Neutrophil (primary cell): ENCODE results near the gene PIP5K1B.

Experiments
- H3K27ac ChIP-seq: fragments of 200-600 bp; sonication (generic); 2 replicates; pipeline ENCODE4 v1.5.1; 2016; ENCODE audit warnings: mild to moderate bottlenecking, moderate library complexity
- H3K27me3 ChIP-seq: fragments of 200-600 bp; sonication (generic); 2 replicates; pipeline ENCODE4 v1.6.0; 2016; ENCODE audit warnings: mild to moderate bottlenecking
- H3K36me3 ChIP-seq: fragments of 200-600 bp; sonication (generic); 2 replicates; pipeline ENCODE4 v1.5.1; 2017
- H3K4me1 ChIP-seq, 2 experiments: fragments of 200-600 bp in 1 of 2; sonication (generic) in 1 of 2; 1 replicate in 1 of 2; 2 replicates in 1 of 2; pipeline versions ENCODE4 v1.5.1 to v1.6.1; 2013 to 2016; ENCODE audit warnings: low read depth in 1 of 2, low read length in 1 of 2, mild to moderate bottlenecking in 1 of 2, moderate library complexity in 1 of 2; ENCODE audit not compliant: control insufficient read depth in 1 of 2, insufficient read depth in 1 of 2
- H3K4me3 ChIP-seq, 2 experiments: fragments of 200-600 bp in 1 of 2; sonication (generic) in 1 of 2; 1 replicate in 1 of 2; 2 replicates in 1 of 2; pipeline ENCODE4 v1.5.1; 2013 to 2016; ENCODE audit warnings: low read depth in 1 of 2, low read length in 1 of 2, mild to moderate bottlenecking in 1 of 2, moderate library complexity in 1 of 2
- H3K9me3 ChIP-seq: fragments of 200-600 bp; sonication (generic); 2 replicates; pipeline ENCODE4 v1.5.1; 2016
- CTCF ChIP-seq: fragments of 200-600 bp; sonication (generic); IDR thresholded peaks from 2 replicates; pipeline ENCODE4 v1.5.1; 2016; ENCODE audit warnings: antibody characterized with exemption

The PIP5K1B gene

GRCh38 chr9:68704814-68705530 is at the start of gene PIP5K1B:
PIP5K1B (plus strand) TSS chr9:68705240; CDS start chr9:68822615, 117,375 bp downstream.
- no peaks in the 10 kb centered on the region for H3K36me3 ChIP-seq
- H3K27me3 ChIP-seq, result no peaks in the 10 kb centered on the region
- H3K9me3 ChIP-seq, result no peaks in the 10 kb centered on the region
- H3K4me1 ChIP-seq, result peaks cover 22 to 26% of the 10 kb centered on the region in 2 experiments
- peak within 1 kb of the TSS; percentile 91 for H3K27ac ChIP-seq
- peak within 1 kb of the TSS; percentile 88 for H3K4me3 ChIP-seq
- TF ChIP-seq CTCF, result no peak

DNA sequence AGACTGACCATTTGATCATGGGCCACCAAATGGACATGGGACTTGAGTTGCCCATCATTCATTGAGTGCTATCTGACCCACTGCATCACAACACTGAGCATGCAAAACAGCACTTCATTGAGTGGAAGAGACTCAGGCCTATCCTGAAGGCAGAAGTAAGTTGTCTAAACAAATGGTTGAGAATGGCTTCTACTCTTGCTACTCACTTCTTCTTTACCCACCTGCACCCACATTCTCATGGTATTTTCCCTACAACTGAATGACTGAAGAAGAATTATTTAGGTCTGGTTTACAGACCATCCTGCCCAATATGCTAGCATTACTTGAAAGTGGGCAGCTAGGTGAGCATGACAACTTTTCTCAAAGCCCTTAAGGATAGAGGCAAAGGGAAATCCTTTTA is 41.0 kb upstream of the PIP5K1B start:
- Histone ChIP-seq H3K27me3 (no peaks in the 10 kb centered on the region), H3K36me3 (no peaks in the 10 kb centered on the region), H3K4me3 (no peak overlapping the region), H3K9me3 (no peaks in the 10 kb centered on the region), H3K27ac (no peak overlapping the region), H3K4me1 (no peaks in the 10 kb centered on the region)
- TF ChIP-seq CTCF, result no peak

- TF ChIP-seq CTCF, result no peak
These were observed 36.9 kb upstream of the PIP5K1B start for GRCh38 chr9:68668127-68668526.

GRCh38 chr9:68669218-68669617 is 35.8 kb upstream of the PIP5K1B start:
- Histone ChIP-seq H3K36me3 (no peaks in the 10 kb centered on the region), H3K4me3 (no peak overlapping the region), H3K4me1 (no peaks in the 10 kb centered on the region), H3K27me3 (peaks cover 7% of the 10 kb centered on the region), H3K9me3 (no peaks in the 10 kb centered on the region), H3K27ac (no peak overlapping the region)
- no peak for TF ChIP-seq CTCF

More at GRCh38 chr9:68668127-68668526, 36.9 kb upstream of the PIP5K1B start:
- Histone ChIP-seq H3K27me3 (no peaks in the 10 kb centered on the region), H3K27ac (no peak overlapping the region), H3K9me3 (no peaks in the 10 kb centered on the region), H3K4me3 (no peak overlapping the region), H3K4me1 (no peaks in the 10 kb centered on the region), H3K36me3 (no peaks in the 10 kb centered on the region)

DNA sequence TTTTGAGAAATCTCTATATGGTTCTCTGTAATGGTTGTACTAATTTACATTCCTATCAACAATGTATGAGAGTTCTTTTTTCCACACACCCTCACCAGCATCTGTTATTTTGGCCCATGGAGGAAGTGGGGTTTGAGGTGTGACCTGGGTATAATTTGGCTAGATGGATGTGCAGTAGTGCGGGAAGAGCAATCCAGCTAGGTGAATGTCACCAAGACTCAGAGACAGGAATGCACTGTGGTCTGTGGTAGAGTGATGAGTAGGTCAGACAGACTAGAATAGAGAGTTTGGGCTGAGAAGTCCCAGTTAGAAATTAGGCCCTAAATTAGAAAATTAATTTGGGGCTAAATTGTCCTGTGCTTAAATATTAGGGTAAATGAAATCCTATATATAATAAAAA is 32.8 kb upstream of the PIP5K1B start:
- no peaks in the 10 kb centered on the region for H3K36me3 ChIP-seq
- TF ChIP-seq CTCF, result no peak
- peaks cover 37% of the 10 kb centered on the region for H3K27me3 ChIP-seq
- H3K27ac ChIP-seq, result no peak overlapping the region
- no peak overlapping the region for H3K4me3 ChIP-seq
- no peaks in the 10 kb centered on the region for H3K4me1 ChIP-seq
- H3K9me3 ChIP-seq, result no peaks in the 10 kb centered on the region
